Body of pancreas (tissue), 4 donors: Measurements from ENCODE around the gene AURKAIP1.

Source experiments
- CTCF ChIP-seq, 7 experiments: fragments of 450-650 bp in 4 of 7; fragments of 200-600 bp in 3 of 7; sonication (generic) in 3 of 7; IDR thresholded peaks; one replicate each; pipeline ENCODE4 v1.5.1; 2016 to 2019; ENCODE audit warnings: antibody characterized with exemption in 7 of 7
- POLR2A ChIP-seq, 3 donors: fragments of 450-650 bp; IDR thresholded peaks; one replicate each; pipeline ENCODE4 v1.6.1; 2016; ENCODE audit warnings: antibody characterized with exemption in 3 of 3, mild to moderate bottlenecking in 2 of 3

DNA sequence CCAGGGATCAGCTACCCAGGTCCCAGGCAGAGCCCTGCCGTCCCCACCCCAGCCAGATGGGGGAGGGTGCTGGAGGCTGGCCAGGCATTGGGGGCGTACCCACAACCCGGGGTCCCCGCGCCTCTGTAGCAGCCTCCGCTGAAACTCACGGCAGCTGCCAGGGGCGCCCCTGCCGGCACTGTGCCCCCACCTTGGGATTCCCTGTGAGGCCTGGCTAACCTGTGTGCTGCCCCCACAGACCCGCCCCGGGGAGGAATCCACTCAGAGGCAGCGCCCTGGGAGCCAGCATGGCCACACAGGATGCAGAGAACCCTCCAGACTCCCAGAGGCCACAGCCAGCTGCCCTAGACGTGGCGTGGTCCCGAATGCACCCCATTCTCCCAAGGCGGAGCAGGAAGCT is 29.6 kb downstream of the AURKAIP1 start:
- TF ChIP-seq CTCF (IDR thresholded peaks at IDR 0.05) (no peak), POLR2A (IDR thresholded peaks at IDR 0.05) (no peak)
